Fibroblast of skin of right biceps (primary cell): ENCODE results near the gene ITM2C.

Experiments used
- DNase-seq: peaks from one replicate; pipeline ENCODE4 v3.0.0-alpha.2; 2013

The ITM2C gene

DNA sequence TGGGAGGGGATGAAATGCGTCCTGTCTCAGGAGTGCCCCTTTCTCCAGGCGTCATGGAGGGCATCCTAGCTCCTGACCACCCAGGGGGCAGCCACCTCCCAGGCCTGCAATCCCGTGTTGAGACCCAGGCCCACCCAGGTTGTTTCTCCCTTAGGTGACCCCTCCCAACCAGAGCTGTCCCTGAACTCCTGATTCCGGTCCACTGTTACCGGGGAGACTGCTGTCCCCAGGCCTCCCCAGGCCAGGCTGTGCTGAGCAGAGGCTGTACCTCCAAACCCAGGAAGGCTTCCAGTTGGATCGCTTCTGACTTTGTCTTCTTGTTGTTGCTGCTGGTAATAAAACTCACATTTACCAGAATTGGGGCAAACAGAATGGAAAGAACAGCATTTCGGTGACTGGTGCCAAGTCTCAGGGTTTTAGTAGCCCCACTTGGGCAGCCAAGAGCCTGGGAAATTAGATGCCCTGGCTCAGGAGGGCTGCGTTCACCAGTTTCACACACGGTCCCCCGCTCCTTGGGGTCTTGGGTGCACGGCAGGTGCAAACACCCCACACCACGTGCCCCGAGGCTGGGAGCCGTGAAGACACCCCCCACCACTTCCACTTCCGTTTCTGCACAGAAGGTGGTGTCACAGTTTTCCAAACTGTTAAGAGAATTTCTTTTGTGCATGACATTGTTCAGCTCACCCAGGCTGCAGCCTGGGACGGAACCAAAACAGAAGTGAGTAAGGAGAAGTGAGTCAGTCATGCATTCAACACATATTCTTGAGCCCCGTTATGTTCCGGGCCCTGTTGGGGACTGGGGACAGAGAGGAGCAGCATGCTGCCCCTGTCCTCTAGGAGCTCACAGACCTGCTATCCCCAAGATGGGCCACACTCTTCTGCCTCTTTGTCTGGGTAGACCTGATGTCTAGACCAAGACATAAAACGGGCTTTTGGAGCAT lies 29.4 kb downstream of the ITM2C start:
- DNase-seq, result no peak

DNA sequence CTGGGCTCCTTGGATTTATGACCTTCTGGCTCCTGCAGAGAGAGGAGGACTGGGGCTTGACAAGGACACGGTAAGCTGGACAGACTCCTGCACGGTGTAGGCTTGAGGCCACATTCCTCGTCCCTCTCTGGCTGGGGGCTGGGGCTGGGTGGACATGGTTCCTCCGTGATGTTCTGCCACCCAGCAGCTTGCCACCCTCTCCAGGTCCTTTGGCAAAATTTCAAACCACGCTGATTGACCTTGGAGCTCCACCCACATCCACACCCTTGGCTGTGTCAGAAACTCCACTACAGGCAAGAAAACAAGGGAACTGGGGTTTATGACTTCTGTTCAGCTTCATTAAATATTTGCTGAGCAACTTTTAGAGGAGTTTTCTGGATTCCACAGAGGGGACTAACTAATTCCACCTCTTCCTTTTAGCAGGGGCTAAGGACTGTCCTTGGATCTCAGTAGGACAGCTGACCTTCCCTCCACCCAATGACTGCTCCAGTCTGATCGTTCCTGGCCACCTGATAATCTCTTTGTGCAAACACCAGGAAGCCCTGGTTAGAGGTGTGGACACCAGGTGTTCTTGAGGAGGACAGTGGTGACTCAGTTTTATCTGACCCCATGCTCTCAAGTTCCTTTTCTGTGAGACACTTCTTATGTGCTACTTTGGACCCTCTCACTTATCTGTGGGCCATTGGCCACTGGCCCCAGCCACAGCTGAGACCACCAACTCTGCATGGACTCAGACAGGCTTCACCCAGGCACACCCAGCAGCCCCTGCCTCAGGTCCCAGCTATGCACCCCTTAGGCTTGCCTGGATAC lies 31.0 kb downstream of the ITM2C start:
- DNase-seq, result no peak

DNA sequence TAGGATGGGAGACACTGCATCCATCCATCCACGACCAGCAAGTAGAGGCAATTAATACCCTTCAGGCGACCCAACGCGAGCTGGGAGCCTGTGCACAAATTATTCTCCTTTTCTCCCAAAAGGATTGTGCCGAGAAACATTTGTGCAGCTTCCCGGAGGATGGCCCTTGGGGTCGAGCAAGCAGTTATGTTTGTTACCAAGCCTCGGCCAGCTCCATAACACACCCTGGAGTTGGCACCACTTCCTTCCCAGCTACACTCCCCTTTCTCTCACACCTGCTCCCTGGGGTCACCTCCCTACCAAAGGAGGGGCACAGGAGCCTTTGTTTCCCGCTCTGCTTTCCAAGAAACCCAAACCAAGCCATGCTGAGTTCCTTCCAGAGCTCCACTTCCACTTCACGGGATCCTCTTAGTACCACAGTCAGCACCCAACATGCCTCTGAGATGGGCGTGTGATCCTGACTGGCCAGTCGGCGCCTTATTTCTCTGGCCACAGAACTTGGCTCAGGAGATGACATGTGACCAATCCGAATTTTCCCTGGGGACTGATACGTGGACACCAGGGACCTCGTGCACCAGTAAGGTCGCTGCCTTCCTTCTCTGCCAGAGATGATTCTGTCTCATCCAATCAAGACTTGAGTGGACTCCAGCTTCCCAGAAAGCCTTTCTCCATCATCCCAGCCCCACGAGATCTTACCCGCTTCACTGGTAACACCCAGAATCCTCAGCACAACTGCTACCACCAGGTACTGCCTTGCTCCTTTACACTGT lies 31.8 kb downstream of the ITM2C start:
- DNase-seq, result no peak

DNA sequence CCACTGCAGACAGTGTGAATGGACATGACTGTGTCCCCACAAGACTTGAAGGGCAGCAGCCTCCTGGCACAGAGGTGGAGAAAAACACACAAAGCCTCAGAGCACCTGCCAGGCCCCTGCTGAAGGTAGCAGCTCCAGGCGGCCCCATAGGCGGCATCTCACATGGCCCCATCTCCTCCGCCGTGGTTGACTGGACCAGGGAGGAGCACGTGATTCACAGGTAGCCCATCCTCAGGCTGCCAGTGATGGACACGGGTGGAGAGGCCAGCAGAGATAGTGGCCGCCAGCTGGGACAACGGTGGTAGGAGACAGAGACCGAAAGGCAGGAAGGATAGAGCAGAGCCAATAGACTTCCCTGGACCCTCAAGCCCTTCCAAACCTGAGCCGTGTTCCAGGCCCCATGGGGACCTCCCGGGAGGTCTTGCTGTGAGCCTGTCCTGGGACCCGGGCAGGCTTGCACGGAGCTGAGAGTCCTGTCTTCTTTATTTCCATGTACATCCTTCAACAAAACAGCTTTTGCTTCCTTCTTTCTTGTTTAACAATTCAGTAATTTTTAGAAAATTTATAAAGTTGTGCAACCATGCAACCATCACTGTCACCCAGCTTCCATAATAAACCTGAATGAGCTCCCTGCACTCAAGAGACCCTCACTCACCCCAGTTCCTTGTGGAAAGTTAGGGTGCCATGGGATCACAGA lies 33.4 kb downstream of the ITM2C start:
- DNase-seq, result no peak

DNA sequence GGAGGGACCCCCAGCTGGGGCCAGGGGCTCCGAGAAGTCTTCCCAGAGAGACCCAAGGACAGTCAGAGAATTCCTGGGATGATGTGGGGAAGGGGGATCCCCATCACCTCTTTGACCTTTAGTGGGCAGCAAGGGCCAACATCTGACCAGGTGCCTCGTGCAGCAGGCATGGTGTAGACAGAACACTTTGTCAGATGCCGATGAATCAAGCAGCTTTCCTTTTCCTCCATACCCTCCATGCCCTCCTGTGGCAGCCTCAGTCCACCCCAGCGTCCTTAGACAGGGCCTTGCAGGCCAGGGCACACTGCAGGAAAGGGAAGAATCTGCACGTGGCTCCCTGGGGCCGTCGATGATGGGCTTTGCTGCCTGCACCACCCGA lies 34.0 kb downstream of the ITM2C start:
- DNase-seq, result no peak

- DNase-seq, result no peak
These were observed 34.5 kb downstream of the ITM2C start for GRCh38 chr2:230899287-230899686.

DNA sequence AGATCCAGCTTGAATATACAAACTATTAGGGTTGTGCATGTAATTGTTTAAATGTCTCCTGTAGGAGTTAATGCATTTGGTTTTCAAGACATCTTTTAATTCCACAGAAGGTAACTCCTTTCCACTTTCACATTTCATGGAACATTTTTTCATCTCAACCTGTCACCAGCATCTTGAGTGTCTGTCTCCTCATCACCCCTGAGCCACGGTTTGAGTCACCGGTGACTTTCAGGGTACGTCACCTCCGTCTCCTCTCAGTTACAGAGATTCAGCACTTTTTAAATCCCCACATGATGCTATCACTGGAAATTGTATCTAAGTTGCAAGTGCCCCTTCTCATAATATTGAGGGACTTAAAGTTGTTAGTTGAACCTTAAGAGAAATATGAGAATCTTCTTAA lies 35.0 kb downstream of the ITM2C start:
- no peak for DNase-seq

DNA sequence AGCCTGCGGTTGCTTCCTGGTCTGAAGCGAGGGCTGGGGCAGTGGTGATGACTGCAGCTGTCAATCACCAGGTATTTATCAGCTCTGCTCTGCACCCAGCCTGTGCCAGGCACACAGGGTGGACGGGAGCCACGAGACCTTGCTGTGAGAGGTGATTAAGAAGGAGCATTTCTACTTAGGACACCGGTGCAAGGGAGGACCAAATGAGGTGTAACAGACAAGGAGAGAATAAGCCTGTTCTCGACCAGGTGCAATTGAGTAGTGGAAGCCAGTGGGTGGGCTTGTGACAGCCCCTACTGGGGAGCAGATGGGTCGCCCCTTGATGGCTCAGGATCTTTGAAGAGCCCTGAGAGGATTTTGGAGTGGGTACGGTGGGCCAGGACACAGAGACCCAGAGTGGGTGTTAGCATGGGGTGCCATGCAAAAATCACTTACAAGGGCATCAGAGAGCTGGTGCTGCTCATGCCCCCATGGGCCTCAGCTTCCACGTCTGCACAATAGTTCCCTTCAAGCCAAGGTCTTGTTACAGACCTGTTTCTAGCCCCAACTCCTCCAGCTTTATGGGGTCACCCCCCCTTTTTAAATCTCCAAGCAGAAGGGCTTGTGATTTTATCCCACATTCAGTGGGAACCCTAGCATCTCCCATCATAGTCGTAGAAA lies 35.7 kb downstream of the ITM2C start:
- no peak for DNase-seq

DNA sequence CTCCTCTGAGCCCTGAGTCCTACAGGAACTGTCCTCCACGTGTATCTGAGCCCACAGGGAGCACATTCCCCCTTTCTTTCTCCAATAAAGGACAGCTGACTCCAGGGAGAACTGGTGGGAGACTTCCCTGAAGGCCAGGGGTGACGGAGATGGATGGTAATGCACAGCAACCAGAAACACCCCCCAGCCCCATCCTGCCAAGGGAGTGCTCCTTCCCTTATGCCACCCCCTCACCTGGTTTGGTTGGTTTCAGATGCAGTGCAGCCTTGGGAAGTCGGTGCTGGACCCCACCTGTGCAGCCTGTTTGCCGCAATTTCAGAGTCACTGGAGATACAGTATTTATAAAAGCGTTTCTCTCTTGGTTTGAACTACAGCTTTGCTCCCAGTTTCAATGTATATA lies 36.3 kb downstream of the ITM2C start:
- no peak for DNase-seq

- DNase-seq, result peak; percentile 60
These were observed 37.6 kb downstream of the ITM2C start for GRCh38 chr2:230902180-230902899.

DNA sequence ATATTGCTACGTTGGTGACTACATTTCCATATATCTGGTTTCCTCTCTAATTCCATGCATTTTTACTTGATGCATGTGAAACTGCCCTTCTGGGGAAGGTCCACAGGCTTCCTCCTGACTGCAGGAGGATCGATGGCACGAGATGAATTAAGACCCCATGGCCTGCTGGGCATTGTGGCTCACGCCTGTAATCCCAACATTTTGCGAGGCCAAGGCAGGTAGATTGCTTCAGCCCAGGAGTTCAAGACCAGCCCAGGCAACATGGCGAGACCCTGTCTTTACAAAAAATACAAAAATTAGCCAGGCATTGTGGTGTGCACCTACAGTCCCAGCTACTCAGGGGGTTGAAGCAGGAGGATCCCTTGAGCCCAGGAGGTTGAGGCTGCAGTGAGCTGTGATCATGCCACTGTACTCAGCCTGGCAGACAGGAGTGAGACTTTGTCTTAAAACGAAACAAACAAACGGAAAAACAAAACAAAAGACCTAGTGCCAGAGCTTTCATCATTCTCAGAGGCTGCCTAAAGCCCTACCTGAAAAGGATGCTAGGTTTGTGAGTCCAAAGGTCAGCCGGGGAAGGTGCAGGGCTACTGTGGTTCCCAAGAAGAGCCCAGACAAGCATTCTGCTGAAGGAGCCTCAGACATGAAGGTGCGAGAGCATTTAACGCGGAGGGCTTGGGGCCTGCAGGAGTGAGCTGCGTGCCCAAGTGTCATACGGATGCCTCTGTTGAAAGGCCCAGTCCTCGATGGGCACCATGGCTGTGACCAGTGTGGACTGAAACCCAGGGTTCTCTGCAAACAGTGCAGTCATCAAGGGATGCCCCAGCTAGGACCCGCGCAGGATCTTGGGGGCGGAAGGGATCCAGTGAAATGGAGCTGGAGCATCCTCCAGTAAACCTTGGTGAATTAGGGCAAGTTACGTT lies 38.7 kb downstream of the ITM2C start:
- no peak for DNase-seq

DNA sequence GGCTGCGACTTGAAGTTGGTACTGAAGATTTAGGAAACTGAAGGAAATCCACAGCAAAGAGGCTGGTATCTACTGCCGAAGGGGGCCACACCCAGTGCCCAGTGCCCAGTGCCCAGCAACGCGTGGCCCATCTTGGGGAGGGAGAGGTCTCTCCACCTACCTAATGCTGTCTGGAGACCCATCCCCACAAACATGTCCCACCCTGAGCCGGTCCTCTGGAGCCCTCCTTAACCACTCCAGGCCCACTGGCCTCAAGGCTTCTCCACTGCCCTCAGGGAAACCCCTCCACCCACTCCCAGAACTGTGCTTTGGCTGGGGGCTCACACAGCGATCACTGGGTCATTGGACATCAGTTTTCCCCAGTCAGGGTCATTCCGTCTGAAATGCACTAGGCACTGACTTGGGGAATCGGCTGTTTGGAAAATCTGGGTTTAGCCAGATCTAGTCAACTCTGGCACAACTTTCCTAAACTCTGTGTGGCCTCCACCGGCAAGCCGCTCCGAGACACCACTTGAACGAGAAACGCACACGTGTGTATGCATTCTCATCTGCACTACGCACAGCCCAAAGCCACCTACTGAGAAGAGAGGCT lies 40.2 kb downstream of the ITM2C start:
- DNase-seq, result no peak

DNA sequence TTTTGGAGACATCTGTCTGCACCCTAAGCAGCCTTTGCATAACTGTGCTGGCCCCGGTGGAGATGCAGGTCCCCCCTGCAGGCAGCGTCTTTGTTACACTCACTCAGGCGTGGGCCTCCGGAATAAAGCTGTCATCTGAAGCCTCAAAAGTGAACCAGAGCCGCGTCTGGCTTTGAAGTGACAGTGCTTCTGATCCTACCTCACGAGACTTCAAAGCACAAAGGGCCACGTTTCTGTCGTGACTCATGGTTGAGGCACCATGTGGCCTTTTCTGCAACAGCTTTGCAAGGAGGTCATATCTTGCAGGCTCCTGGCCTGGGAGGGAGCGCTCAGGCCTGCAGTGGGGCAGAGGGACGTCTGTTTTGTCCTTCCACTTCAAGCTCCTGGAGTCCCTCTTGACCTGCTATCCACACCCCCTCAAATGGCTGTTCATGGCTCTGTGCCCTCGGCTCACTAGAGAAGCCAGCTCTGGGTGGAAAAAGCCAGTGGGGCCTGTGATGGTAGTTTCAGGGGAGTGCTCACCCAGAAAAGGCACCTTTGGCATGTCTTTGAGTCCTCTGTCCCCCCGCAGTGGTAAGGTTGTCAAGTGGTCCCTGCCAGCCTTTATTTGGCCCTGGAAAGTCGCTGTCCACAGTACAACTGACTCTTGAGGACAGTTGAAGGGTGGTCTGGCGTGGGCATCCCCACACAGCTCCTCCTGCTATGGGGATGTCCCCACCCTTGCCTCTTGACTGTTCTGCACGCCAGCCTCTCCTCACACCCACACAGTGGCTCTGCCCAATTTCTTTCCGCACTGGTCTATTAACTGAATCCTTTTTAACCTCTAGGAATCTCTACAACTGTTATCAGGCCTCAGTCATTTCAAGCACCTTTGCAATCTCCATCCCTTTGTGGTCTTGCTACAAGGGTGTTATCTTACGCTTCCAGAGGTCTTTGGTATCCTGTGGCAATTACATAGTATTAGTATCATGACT lies 41.0 kb downstream of the ITM2C start:
- DNase-seq, result peak; percentile 12

GRCh38 chr2:230906471-230907230 lies 41.9 kb downstream of the ITM2C start:
- DNase-seq, result no peak

DNA sequence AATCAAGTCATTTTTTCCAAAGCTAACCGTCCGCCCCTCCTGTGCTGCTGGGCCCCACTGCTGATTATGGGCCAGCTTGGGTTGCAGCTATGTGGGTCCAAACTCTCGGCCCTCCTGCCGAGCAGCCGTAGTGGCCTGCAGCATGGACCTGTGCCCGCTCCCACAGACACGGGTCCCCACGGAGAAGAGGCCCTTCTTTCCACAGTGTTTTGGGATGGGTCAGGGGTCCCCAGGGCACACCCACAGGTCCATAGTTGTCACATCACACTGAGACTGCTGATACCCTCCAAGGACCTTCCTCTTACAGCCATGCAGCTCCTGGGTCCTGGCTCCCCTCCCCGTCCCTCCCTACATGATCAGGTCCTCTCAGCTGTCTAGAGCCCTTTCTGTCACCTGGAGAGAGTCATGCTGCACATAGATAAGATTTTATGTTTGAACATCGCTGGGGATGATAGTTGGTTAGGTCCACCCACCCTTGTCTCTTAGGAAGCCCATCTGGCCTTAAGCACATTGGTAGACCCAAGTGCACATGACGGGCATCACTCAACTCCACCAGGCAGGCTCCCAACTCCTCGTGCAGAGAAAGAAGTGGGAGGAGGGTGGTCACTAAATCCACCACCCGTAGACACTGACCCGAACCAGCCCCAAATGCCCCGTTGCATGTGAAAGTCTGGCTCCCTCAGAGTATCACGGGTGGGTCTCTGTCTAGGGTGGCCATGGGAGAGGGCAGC lies 42.8 kb downstream of the ITM2C start:
- no peak for DNase-seq

DNA sequence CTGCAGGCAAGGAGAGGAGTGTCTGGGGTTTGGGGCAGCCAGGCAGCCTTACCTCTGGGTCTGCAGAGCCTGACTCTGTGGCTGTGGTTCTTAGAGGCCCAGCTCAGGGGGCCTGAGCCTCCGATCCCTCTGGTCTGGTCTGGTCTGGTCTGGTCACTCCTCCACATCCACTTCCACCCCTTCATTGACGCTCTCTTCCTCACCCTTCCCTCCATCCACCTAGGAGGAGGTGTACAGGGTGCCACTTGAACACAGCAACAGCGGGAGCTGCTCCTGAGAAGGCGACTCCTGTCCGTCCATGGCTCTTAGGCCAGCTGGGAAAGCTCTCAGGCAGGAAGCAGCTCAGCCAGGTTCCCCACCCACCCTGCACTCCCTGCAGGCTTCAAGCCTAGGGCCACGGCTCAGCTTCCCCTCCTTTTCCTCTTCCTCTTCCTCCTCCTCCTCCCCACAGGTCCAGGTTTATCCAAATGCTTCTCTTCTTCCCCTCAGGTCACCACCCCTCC lies 43.4 kb downstream of the ITM2C start:
- no peak for DNase-seq
